Suprapubic skin (tissue), 4 donors: Measurements from ENCODE around the gene ZNRF3. TPM values are rescaled to one million over a fixed set of nuclear protein-coding genes. Genes with fewer than 3 reads are reported as not detected.
A peak's percentile ranks its signal among the peaks of the same experiment; 100 is the strongest.

Experiments used
- DNase-seq, 2 donors: peaks; one replicate each; pipeline ENCODE4 v3.0.0-alpha.2; 2019; ENCODE audit warnings: low spot score in 2 of 2
- H3K27ac ChIP-seq: fragments of 200-600 bp; sonication (generic); one replicate; pipeline ENCODE4 v1.5.1; 2019
- H3K27me3 ChIP-seq: fragments of 200-600 bp; sonication (generic); one replicate; pipeline ENCODE4 v1.5.1; 2019
- H3K36me3 ChIP-seq: fragments of 200-600 bp; sonication (generic); one replicate; pipeline ENCODE4 v1.5.1; 2019
- H3K4me1 ChIP-seq: fragments of 200-600 bp; sonication (generic); one replicate; pipeline ENCODE4 v1.5.1; 2019
- H3K4me3 ChIP-seq: fragments of 200-600 bp; sonication (generic); one replicate; pipeline ENCODE4 v1.5.1; 2019; ENCODE audit warnings: mild to moderate bottlenecking
- H3K9me3 ChIP-seq: fragments of 200-600 bp; sonication (generic); one replicate; pipeline ENCODE4 v1.5.1; 2019
- CTCF ChIP-seq, 2 donors: fragments of 200-600 bp in 1 of 2; fragments of 450-650 bp in 1 of 2; sonication (generic) in 1 of 2; IDR thresholded peaks; one replicate each; pipeline ENCODE4 v1.5.1; 2016 to 2019; ENCODE audit warnings: antibody characterized with exemption in 2 of 2, mild to moderate bottlenecking in 1 of 2, moderate library complexity in 1 of 2
- EP300 ChIP-seq: sonication (generic); formaldehyde crosslinking; IDR thresholded peaks from one replicate; pipeline ENCODE4 v1.6.1; 2017; ENCODE audit warnings: antibody characterized with exemption
- POLR2A ChIP-seq, 2 donors: fragments of 450-650 bp; IDR thresholded peaks; one replicate each; pipeline ENCODE4 v1.6.1; 2017; ENCODE audit warnings: antibody characterized with exemption in 2 of 2, mild to moderate bottlenecking in 2 of 2, moderate library complexity in 2 of 2
- POLR2AphosphoS5 ChIP-seq, 3 donors: sonication (generic); formaldehyde crosslinking; IDR thresholded peaks; one replicate each; pipeline ENCODE4 v1.6.1; 2017; ENCODE audit warnings: antibody characterized with exemption in 3 of 3
- WGBS: methylation state at CpG from one replicate; pipeline ENCODE4 v1.1.5; 2018; 5-methylcytosine and 5-hydroxymethylcytosine counted together
- total RNA-seq, 4 donors: library from RNA; depleted of rRNA; stranded (reverse); fragments of >200 nt; gene quantifications; one replicate each; pipeline ENCODE4 v1.1.0, GENCODE V29; 2016

ZNRF3 gene
- total RNA-seq, 4 donors from 2014 or later: 13.3 to 20.7 (median 18.4) TPM

- Histone ChIP-seq H3K27me3 (no peaks in the 10 kb centered on the region), H3K27ac (no peak overlapping the region), H3K36me3 (no peaks in the 10 kb centered on the region), H3K4me1 (peaks cover 42% of the 10 kb centered on the region), H3K4me3 (no peak overlapping the region), H3K9me3 (no peaks in the 10 kb centered on the region)
- DNase-seq: no peak
- WGBS: 87% methylated on average over 4 of the region's 4 CpGs
- TF ChIP-seq EP300 (no peak), POLR2A (IDR thresholded peaks at IDR 0.05) (no peak), POLR2AphosphoS5 (IDR thresholded peaks at IDR 0.05) (no peak), CTCF (IDR thresholded peaks at IDR 0.05) (no peak)
Observed at GRCh38 chr22:28898233-28898629, 14.9 kb downstream of the ZNRF3 start.

- peak in 1 of 2 donors; percentile 40 for DNase-seq
- TF ChIP-seq POLR2A (IDR thresholded peaks at IDR 0.05) (no peak), POLR2AphosphoS5 (IDR thresholded peaks at IDR 0.05) (no peak), CTCF (IDR thresholded peaks at IDR 0.05) (no peak), EP300 (no peak)
- Histone ChIP-seq H3K4me3 (no peak overlapping the region), H3K4me1 (peaks cover 48% of the 10 kb centered on the region), H3K36me3 (no peaks in the 10 kb centered on the region), H3K27ac (no peak overlapping the region), H3K27me3 (no peaks in the 10 kb centered on the region), H3K9me3 (no peaks in the 10 kb centered on the region)
- WGBS: 55% methylated on average over 9 of the region's 9 CpGs
Observed at GRCh38 chr22:28899199-28899853, 16.0 kb downstream of the ZNRF3 start.

GRCh38 chr22:28900379-28900925 lies 17.1 kb downstream of the ZNRF3 start:
- Histone ChIP-seq H3K27ac (no peak overlapping the region), H3K36me3 (no peaks in the 10 kb centered on the region), H3K4me3 (no peak overlapping the region), H3K27me3 (no peaks in the 10 kb centered on the region), H3K9me3 (no peaks in the 10 kb centered on the region), H3K4me1 (peaks cover 48% of the 10 kb centered on the region)
- peak in 1 of 2 donors; percentile 2 for DNase-seq
- TF ChIP-seq POLR2AphosphoS5 (IDR thresholded peaks at IDR 0.05) (no peak), EP300 (no peak), POLR2A (IDR thresholded peaks at IDR 0.05) (no peak), CTCF (IDR thresholded peaks at IDR 0.05) (no peak)
- 75% methylated on average over 4 of the region's 4 CpGs for WGBS

- 77% methylated on average over 3 of the region's 3 CpGs for WGBS
- Histone ChIP-seq H3K27me3 (no peaks in the 10 kb centered on the region), H3K9me3 (no peaks in the 10 kb centered on the region), H3K27ac (no peak overlapping the region), H3K36me3 (no peaks in the 10 kb centered on the region), H3K4me3 (no peak overlapping the region), H3K4me1 (peaks cover 64% of the 10 kb centered on the region)
- peak in 1 of 2 donors; percentile 20 for DNase-seq
- TF ChIP-seq POLR2AphosphoS5 (IDR thresholded peaks at IDR 0.05): no peak
- no peak for TF ChIP-seq CTCF (IDR thresholded peaks at IDR 0.05)
- TF ChIP-seq POLR2A (IDR thresholded peaks at IDR 0.05): no peak
- no peak for TF ChIP-seq EP300
Observed at GRCh38 chr22:28902490-28902889, 19.1 kb downstream of the ZNRF3 start.

- peak in 1 of 2 donors; percentile 28 for DNase-seq
- Histone ChIP-seq H3K9me3 (no peaks in the 10 kb centered on the region), H3K27ac (peak overlapping the region; percentile 73), H3K4me1 (peaks cover 69% of the 10 kb centered on the region), H3K27me3 (no peaks in the 10 kb centered on the region), H3K4me3 (no peak overlapping the region), H3K36me3 (no peaks in the 10 kb centered on the region)
- 54% methylated on average over 11 of the region's 11 CpGs for WGBS
- TF ChIP-seq POLR2AphosphoS5 (IDR thresholded peaks at IDR 0.05) (no peak), CTCF (IDR thresholded peaks at IDR 0.05) (no peak), POLR2A (IDR thresholded peaks at IDR 0.05) (no peak)
Observed at GRCh38 chr22:28903080-28903479, 19.7 kb downstream of the ZNRF3 start.
